ENCODE measurements around the gene NDRG4.
"Not testable (repeated sequence)": the region's sequence is repeated elsewhere in the genome, so short reads cannot be mapped to it uniquely, and the experiment has no call there.

Gene NDRG4

GRCh38 chr16:58465817-58466216, 34.1 kb upstream of the NDRG4 start:
- no peak for DNase-seq

DNA sequence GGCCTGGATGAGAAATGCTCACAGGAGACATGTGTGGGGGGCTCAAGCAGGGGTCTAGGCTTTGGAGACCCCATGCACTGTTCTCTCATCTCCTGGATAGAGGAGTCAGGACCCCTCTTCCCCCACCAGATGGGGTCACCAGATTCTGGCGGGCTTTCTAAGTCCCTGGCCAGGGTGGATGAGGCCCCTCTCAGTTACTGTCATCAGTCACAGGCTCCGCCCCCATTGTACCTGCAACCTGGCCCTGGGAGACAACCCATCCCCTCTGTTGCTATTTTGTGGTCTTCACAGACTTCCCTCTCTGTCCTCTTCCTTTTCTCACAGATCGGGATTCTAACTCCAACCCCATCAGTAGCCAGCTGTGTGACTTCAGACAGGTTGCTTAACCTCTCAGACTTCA, 33.5 kb upstream of the NDRG4 start:
- DNase-seq = no peak

GRCh38 chr16:58467905-58468304, 32.0 kb upstream of the NDRG4 start:
- DNase-seq = no peak

- DNase-seq = no peak
These were observed 28.6 kb upstream of the NDRG4 start for GRCh38 chr16:58471209-58471975.

GRCh38 chr16:58472266-58472665, 27.7 kb upstream of the NDRG4 start:
- DNase-seq = no peak

DNA sequence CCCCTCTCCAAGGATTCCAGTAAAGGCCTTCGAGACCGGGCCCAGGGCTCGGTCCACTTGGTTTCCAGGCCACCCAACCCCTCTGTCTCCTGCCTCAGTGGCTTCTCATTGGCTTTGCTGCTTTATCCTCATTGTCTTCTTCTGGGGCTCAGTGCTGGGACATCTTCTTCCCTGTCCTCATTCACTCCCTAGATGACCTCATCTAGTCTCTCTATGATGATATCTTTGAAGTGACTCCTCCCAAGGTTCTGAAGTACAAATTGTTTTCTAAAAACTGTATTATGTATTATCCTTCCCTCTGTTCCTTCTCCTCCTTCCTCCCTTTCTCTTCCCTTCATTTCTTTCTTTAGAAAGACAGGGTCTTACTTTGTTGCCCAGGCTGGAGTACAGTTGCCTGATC, 27.1 kb upstream of the NDRG4 start:
- DNase-seq = no peak

- no peak for DNase-seq
These were observed 25.6 kb upstream of the NDRG4 start for GRCh38 chr16:58474296-58474695.

DNA sequence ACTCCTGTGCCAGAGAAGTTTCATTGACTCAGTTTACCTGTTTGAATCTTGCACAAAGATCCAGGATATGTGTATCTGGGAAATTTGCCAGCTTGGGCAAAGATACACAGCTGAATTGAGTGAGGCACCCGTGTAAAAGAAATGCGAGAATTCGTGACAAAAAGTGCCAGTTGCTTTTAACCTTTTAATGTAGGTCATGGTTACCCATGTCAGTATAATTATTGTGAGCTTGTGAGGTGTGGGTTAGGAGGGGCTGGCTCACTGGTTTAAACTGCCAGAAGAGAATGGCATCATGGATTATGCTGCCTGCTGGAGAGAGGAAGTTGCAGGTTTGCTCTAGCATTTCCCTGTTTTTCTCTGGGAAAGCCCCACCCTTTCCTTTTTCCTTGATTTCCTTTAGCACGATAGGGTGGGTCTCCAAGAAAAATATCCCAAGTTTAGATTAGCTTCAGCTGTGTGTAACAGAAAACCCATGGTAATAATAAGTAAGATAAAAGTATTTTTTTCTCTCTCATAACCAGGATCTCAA, 24.8 kb upstream of the NDRG4 start:
- DNase-seq = no peak

DNA sequence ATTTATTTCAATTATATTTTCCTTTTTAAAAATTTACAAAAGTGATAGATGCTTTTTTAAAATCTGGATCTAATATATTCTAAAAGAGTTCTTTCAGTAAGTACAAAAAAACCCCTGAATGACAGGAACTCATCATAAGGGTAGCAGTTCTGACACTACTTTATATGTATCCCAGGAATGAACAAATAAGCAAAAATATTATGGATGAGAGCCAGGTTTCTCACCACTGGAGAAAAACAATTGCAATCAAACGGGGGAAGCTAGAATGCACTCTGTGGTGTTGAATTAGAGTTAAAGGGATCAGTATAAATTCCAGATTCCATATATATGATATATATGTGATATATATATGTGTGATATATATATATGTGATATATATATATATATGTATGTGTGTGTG, 23.2 kb upstream of the NDRG4 start:
- no peak for DNase-seq

- DNase-seq = no peak
These were observed 21.5 kb upstream of the NDRG4 start for GRCh38 chr16:58478427-58478826.

- no peak for DNase-seq
These were observed 18.6 kb upstream of the NDRG4 start for GRCh38 chr16:58481226-58481869.

- no peak for DNase-seq
These were observed 18.0 kb upstream of the NDRG4 start for GRCh38 chr16:58481931-58482330.

DNA sequence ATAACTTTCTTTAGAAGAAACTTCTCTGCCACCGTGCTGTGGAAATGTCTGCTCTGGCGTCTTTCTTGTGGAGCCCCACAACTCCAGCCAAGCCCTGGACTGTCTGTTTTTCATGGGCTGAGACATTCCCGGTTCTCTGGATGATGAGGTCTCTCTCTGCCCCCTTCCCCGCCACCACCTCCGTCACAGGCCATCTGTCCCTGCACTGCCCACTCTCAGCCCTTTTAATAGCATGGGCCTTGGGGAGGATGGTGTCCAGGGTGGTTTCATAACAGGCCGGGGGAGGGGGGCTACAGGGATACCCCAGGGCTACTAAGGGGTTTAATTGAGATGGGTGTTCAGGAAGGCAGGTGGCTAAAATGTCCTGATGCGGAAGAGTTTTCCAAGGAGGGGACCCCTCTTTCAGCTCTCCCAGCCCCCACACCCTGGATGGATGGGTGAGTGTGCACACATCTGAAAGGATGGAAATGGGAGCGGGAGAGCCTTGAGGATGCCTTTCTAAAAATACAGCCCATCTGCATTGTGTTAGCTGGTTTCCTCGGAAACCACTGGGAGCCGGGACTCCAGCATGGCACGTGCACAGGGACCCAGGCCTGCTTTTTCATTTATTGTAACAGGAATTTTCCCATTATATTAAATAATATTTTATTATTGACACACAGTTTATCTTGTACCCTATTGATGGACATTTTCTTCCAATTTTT, 14.6 kb upstream of the NDRG4 start:
- DNase-seq = no peak

DNA sequence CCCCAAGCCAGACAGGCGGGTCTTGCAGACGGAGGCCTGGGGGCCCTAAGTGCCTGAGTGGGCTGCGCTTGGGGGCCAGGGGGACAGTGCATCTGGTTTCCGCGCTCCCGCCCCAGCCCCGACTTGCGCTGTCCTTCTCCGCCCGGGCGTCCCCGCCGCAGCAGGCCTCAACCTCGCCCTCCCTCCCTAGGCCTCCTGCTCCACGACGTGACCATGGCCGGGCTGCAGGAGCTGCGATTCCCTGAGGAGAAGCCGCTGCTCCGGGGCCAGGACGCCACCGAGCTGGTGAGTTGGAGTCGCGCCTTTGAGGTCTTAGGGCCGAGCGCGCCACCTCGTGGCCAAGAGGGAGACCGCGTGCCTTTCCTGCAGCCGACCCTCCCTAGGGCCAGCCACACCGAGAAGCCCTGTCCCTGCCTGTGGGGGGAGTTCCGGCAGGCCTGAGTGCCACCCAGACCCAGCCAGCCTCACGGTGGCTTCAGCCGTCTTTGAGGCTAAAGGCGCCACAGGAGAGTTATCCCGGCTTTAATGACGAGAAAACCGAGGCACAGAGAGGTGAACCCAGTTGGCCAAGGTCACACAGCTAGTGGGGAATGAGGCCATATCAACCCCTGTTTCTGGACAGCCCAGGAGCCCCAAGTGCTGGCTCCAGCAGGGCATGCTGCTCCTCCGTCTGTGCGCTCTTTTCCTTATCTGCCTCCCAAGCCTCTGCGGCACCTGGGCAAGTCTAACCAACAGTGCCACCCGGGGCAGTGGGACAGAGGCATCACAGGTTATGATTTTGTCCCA, 12.2 kb upstream of the NDRG4 start:
- DNase-seq = peak in 1 of 2 experiments; percentile 33

DNA sequence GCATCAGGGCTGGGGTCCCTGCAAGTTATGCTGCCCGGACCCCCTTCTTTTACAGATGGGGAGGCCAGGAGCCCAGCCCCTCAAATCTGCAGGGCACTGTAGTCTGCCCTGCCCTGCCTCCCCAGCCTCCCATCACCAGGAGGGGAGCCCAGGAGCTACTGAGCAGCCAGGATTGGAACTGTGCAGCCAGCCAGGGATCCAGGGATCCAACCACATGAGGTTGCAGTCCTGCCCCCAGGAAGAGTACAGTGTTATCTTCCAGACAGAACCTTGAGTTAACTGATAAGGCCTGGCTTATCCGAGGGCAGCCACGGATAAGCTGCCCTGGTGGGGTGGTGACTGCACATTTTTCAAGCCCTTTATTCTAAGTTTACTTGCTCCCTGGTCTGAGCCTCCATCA, 11.4 kb upstream of the NDRG4 start:
- no peak for DNase-seq

GRCh38 chr16:58490065-58490464, 9.9 kb upstream of the NDRG4 start:
- DNase-seq = no peak

GRCh38 chr16:58490539-58490938, 9.4 kb upstream of the NDRG4 start:
- not testable (repeated sequence) for DNase-seq

DNA sequence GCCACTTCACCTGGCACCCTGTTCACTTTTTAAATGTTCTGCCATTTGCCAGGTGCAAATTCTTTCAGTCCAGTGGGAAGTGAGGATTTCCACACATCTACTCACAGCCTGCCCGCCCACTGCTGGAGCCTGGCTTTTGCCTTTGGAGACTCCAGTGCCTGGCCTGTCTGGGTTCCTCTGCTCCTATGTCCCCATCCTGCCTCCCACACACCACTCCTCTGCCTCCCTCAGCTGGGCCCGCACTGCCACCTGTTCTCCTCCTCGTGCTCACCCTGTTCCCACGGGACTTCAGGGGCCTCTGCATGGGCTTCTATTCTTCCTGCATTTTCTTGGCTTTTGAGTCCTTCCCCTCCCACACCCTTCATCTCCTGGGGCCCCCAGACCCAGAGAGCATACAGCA, 7.9 kb upstream of the NDRG4 start:
- DNase-seq = no peak

GRCh38 chr16:58492735-58493134, 7.2 kb upstream of the NDRG4 start:
- peak in 1 of 2 experiments; percentile 32 for DNase-seq

- no peak for DNase-seq
These were observed 6.0 kb upstream of the NDRG4 start for GRCh38 chr16:58493756-58494431.

DNA sequence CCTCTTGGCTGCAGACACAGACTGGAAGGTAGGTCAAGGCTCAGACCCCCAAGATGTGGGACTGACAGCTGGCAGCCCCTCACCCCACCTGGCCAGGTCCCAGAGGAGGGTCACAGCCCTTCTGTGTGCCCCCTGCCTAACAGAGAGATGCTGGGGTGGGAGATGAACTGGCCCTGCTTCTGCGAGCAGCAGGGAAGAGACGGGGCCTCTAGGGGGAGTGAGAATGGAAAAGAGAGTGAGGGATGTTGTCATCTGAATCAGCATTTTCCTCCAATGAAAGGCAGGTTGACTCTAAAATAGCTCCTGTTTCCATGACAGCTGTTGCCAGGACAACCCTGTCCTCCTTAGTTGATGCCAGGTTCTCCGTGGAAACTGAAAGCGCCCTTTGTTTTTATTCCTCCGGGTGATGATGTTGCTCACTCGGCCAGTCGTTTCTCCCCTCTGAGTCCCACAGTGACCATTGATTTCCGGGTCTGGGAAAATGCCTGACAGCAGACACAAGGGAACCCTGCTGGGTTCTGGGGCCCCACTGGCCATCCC, 4.9 kb upstream of the NDRG4 start:
- peak; percentile 96 to 98 for DNase-seq
